GM23248 (cell line): ENCODE results near the gene R3HDM4. TPM values are rescaled to one million over a fixed set of nuclear protein-coding genes. Genes with fewer than 3 reads are reported as not detected.
"Not testable (repeated sequence)": the region's sequence is repeated elsewhere in the genome, so short reads cannot be mapped to it uniquely, and the experiment has no call there.

ENCODE experiments used
- DNase-seq: peaks from one replicate; pipeline ENCODE4 v3.0.0-alpha.2; 2015
- H2AFZ ChIP-seq: fragments of 200-600 bp; sonication (generic); 2 replicates; pipeline ENCODE4 v1.6.1; 2016; ENCODE audit warnings: antibody characterized with exemption
- H3F3A ChIP-seq: fragments of 200-600 bp; sonication (generic); 2 replicates; pipeline ENCODE4 v1.6.1; 2016; ENCODE audit warnings: mild to moderate bottlenecking, antibody characterized with exemption, mixed run types; ENCODE audit not compliant: insufficient read depth
- H3K27ac ChIP-seq: fragments of 200-600 bp; sonication (generic); 2 replicates; pipeline ENCODE4 v1.5.1; 2016; ENCODE audit warnings: mild to moderate bottlenecking
- H3K27me3 ChIP-seq: fragments of 200-600 bp; sonication (generic); replicated peaks from 2 replicates; pipeline ENCODE4 v1.6.1; 2016; ENCODE audit warnings: mild to moderate bottlenecking; ENCODE audit not compliant: insufficient read depth
- H3K36me3 ChIP-seq: fragments of 200-600 bp; sonication (generic); 2 replicates; pipeline ENCODE4 v1.6.1; 2016; ENCODE audit warnings: low read depth, mild to moderate bottlenecking
- H3K4me1 ChIP-seq: fragments of 200-600 bp; sonication (generic); 2 replicates; pipeline ENCODE4 v1.6.1; 2016; ENCODE audit warnings: mild to moderate bottlenecking; ENCODE audit not compliant: insufficient read depth
- H3K4me2 ChIP-seq: fragments of 200-600 bp; sonication (generic); one replicate; pipeline ENCODE4 v1.6.1; 2016; ENCODE audit warnings: mild to moderate bottlenecking; ENCODE audit not compliant: unreplicated experiment
- H3K4me3 ChIP-seq: fragments of 200-600 bp; sonication (generic); 2 replicates; pipeline ENCODE4 v1.5.1; 2016; ENCODE audit warnings: mild to moderate bottlenecking
- H3K79me2 ChIP-seq: fragments of 200-600 bp; sonication (generic); 2 replicates; pipeline ENCODE4 v1.6.1; 2016; ENCODE audit warnings: mild to moderate bottlenecking; ENCODE audit not compliant: insufficient read depth
- H3K9ac ChIP-seq: fragments of 200-600 bp; sonication (generic); 2 replicates; pipeline ENCODE4 v1.6.1; 2016; ENCODE audit warnings: mild to moderate bottlenecking
- H3K9me2 ChIP-seq: fragments of 200-600 bp; sonication (generic); 2 replicates; pipeline ENCODE4 v1.6.1; 2016; ENCODE audit warnings: mixed run types, mild to moderate bottlenecking, moderate library complexity; ENCODE audit not compliant: insufficient read depth
- H3K9me3 ChIP-seq: fragments of 200-600 bp; sonication (generic); one replicate; pipeline ENCODE4 v1.6.1; 2017; ENCODE audit warnings: low read depth
- H4K20me1 ChIP-seq: fragments of 200-600 bp; sonication (generic); 2 replicates; pipeline ENCODE4 v1.6.0; 2016; ENCODE audit not compliant: insufficient read depth
- EZH2 ChIP-seq: fragments of 200-600 bp; sonication (generic); IDR thresholded peaks from 2 replicates; pipeline ENCODE4 v1.6.1; 2018; ENCODE audit warnings: antibody characterized with exemption, mild to moderate bottlenecking; ENCODE audit not compliant: insufficient read depth, poor library complexity, severe bottlenecking
- EZH2phosphoT487 ChIP-seq: fragments of 200-600 bp; sonication (generic); IDR thresholded peaks from 2 replicates; pipeline ENCODE4 v1.6.1; 2018; ENCODE audit warnings: antibody characterized with exemption, moderate library complexity, mild to moderate bottlenecking, low read depth; ENCODE audit not compliant: insufficient read depth
- WGBS, 2 experiments: methylation state at CpG; one replicate each; pipeline ENCODE4 v1.1.6; 2015 to 2017; ENCODE audit warnings: low lambda C conversion rate in 2 of 2, low coverage in 1 of 2; ENCODE audit errors: missing lambda C conversion rate in 2 of 2; 5-methylcytosine and 5-hydroxymethylcytosine counted together
- in situ Hi-C: fragments of 300-500 bp; cut with MboI; formaldehyde crosslinking; loops from 2 replicates; pipeline ENCODE4 v1.15.0; 2020
- polyA plus RNA-seq: library from polyadenylated mRNA; unstranded; fragments of >200 nt; fragmentation: Nextera tagmentation; extraction: Ambion mirVana; gene quantifications from 2 replicates; pipeline ENCODE4 v1.2.1, GENCODE V29; 2016
- total RNA-seq: library from RNA; depleted of rRNA; stranded (reverse); fragments of >200 nt; shearing (Covaris generic); gene quantifications from 2 replicates; pipeline ENCODE4 v1.2.3, GENCODE V29; 2014

R3HDM4 gene
- total and polyA plus RNA-seq, 2 experiments from 2014 or later: 50.9 to 52.7 TPM

GRCh38 chr19:852136-853013, 60.6 kb downstream of the R3HDM4 start, which contains the start of gene ELANE:
TSS of gene ELANE (plus strand) at chr19:852303. CDS start at chr19:852329, 26 bp downstream.
- 79 to 82% methylated on average over 35 to 55 of the region's 55 CpGs for WGBS, 2 experiments
- no peak within 1 kb of the TSS for H2AFZ ChIP-seq
- H3K4me3 ChIP-seq: no peak within 1 kb of the TSS
- no peaks in the 10 kb centered on the region for H4K20me1 ChIP-seq
- TF ChIP-seq EZH2phosphoT487: no peak
- H3K27ac ChIP-seq: no peak within 1 kb of the TSS
- no peaks in the 10 kb centered on the region for H3K36me3 ChIP-seq
- 0 out of 2 replicates have a peak, but pooled peaks cover 4% of the 10 kb centered on the region for H3K4me1 ChIP-seq
- H3K27me3 ChIP-seq: peaks cover 11% of the 10 kb centered on the region
- H3K9ac ChIP-seq: no peak within 1 kb of the TSS
- no peaks in the 10 kb centered on the region for H3K9me2 ChIP-seq
- H3K4me2 ChIP-seq: no peak within 1 kb of the TSS
- H3F3A ChIP-seq: 0 out of 2 replicates have a peak, but pooled peaks cover 3% of the 10 kb centered on the region
- DNase-seq: no peak
- in situ Hi-C loops: no loop called here
- no peaks in the 10 kb centered on the region for H3K9me3 ChIP-seq
- no peaks in the 10 kb centered on the region for H3K79me2 ChIP-seq

- peak overlapping the region; percentile 86 for H2AFZ ChIP-seq
- H3K4me3 ChIP-seq: peak overlapping the region; percentile 44
- peak overlapping the region; percentile 69 for H3K4me2 ChIP-seq
- TF ChIP-seq EZH2phosphoT487 (no peak), EZH2 (no peak)
- H3K79me2 ChIP-seq: no peaks in the 10 kb centered on the region
- H3K36me3 ChIP-seq: no peaks in the 10 kb centered on the region
- H4K20me1 ChIP-seq: no peaks in the 10 kb centered on the region
- 27 to 35% methylated on average over 12 to 13 of the region's 13 CpGs for WGBS, 2 experiments
- H3K9me2 ChIP-seq: no peaks in the 10 kb centered on the region
- DNase-seq: no peak
- H3K4me1 ChIP-seq: 0 out of 2 replicates have a peak, but pooled peaks cover 4% of the 10 kb centered on the region
- H3K27ac ChIP-seq: peak overlapping the region; percentile 66
- H3K9me3 ChIP-seq: no peaks in the 10 kb centered on the region
- H3F3A ChIP-seq: 0 out of 2 replicates have a peak, but pooled peaks cover 3% of the 10 kb centered on the region
- peaks cover 23% of the 10 kb centered on the region for H3K27me3 ChIP-seq
- H3K9ac ChIP-seq: peak overlapping the region; percentile 75
- in situ Hi-C loops: no loop called here
Measured at GRCh38 chr19:850979-851335, 62.1 kb downstream of the R3HDM4 start.

- H3K9ac ChIP-seq: peak overlapping the region; percentile 75
- in situ Hi-C loops: no loop called here
- H2AFZ ChIP-seq: peak overlapping the region; percentile 86
- peaks cover 23% of the 10 kb centered on the region for H3K27me3 ChIP-seq
- no peaks in the 10 kb centered on the region for H4K20me1 ChIP-seq
- no peaks in the 10 kb centered on the region for H3K9me3 ChIP-seq
- H3K4me3 ChIP-seq: peak overlapping the region; percentile 44
- H3K79me2 ChIP-seq: no peaks in the 10 kb centered on the region
- peak overlapping the region; percentile 69 for H3K4me2 ChIP-seq
- peak overlapping the region; percentile 66 for H3K27ac ChIP-seq
- H3F3A ChIP-seq: 0 out of 2 replicates have a peak, but pooled peaks cover 3% of the 10 kb centered on the region
- 0 out of 2 replicates have a peak, but pooled peaks cover 4% of the 10 kb centered on the region for H3K4me1 ChIP-seq
- WGBS, 2 experiments: 10 to 16% methylated on average over 22 to 28 of the region's 28 CpGs
- no peaks in the 10 kb centered on the region for H3K36me3 ChIP-seq
- H3K9me2 ChIP-seq: no peaks in the 10 kb centered on the region
- DNase-seq: peak; percentile 91
- no peak for TF ChIP-seq EZH2phosphoT487
- TF ChIP-seq EZH2: no peak
Measured at GRCh38 chr19:850221-850978, 62.6 kb downstream of the R3HDM4 start.

- H3K4me3 ChIP-seq, DNase-seq, H3K27ac ChIP-seq, H2AFZ ChIP-seq, H3K79me2 ChIP-seq, H4K20me1 ChIP-seq, H3F3A ChIP-seq, H3K4me1 ChIP-seq, H3K36me3 ChIP-seq, H3K9me2 ChIP-seq, H3K9ac ChIP-seq, in situ Hi-C loops, H3K4me2 ChIP-seq, H3K9me3 ChIP-seq: not testable (repeated sequence)
- peaks cover 34% of the 10 kb centered on the region for H3K27me3 ChIP-seq
- WGBS, 2 experiments: 61 to 62% methylated on average over 8 of the region's 8 CpGs
Measured at GRCh38 chr19:849195-849594, 63.8 kb downstream of the R3HDM4 start.
